Activated gamma-delta T cell treated with Interleukin-2 at 50 U/mL for 16 hours (primary cell): ENCODE data around the gene CPS1.

ENCODE experiments used
- DNase-seq: peaks from one replicate; pipeline ENCODE4 v3.0.0-alpha.2; 2020

The CPS1 gene

GRCh38 chr2:210556329-210556980, at the start of gene CPS1:
Gene CPS1 (plus strand): TSS chr2:210556599. CDS start chr2:210556734, 135 bp downstream.
- no peak for DNase-seq

GRCh38 chr2:210515911-210516310, 40.5 kb upstream of the CPS1 start:
- no peak for DNase-seq

- DNase-seq, result no peak
These were observed 39.1 kb upstream of the CPS1 start for GRCh38 chr2:210517264-210517663.

GRCh38 chr2:210519594-210519993, 36.8 kb upstream of the CPS1 start:
- no peak for DNase-seq

- DNase-seq, result no peak
These were observed 34.0 kb upstream of the CPS1 start for GRCh38 chr2:210522399-210522798.

- no peak for DNase-seq
These were observed 32.6 kb upstream of the CPS1 start for GRCh38 chr2:210523650-210524289.

GRCh38 chr2:210524533-210524932, 31.9 kb upstream of the CPS1 start:
- DNase-seq, result no peak

- no peak for DNase-seq
These were observed 29.1 kb upstream of the CPS1 start for GRCh38 chr2:210527286-210527685.

GRCh38 chr2:210528716-210529115, 27.7 kb upstream of the CPS1 start:
- DNase-seq, result no peak

GRCh38 chr2:210531050-210531449, 25.3 kb upstream of the CPS1 start:
- no peak for DNase-seq

- no peak for DNase-seq
These were observed 24.9 kb upstream of the CPS1 start for GRCh38 chr2:210531482-210531881.

- no peak for DNase-seq
These were observed 23.0 kb upstream of the CPS1 start for GRCh38 chr2:210533389-210533788.

- DNase-seq, result no peak
These were observed 21.5 kb upstream of the CPS1 start for GRCh38 chr2:210534879-210535278.

GRCh38 chr2:210536973-210537650, 19.3 kb upstream of the CPS1 start:
- no peak for DNase-seq

GRCh38 chr2:210539035-210539434, 17.4 kb upstream of the CPS1 start:
- no peak for DNase-seq

- DNase-seq, result no peak
These were observed 16.6 kb upstream of the CPS1 start for GRCh38 chr2:210539578-210540416.

GRCh38 chr2:210540471-210540870, 15.9 kb upstream of the CPS1 start:
- DNase-seq, result no peak

GRCh38 chr2:210540900-210541289, 15.5 kb upstream of the CPS1 start:
- no peak for DNase-seq

- no peak for DNase-seq
These were observed 15.0 kb upstream of the CPS1 start for GRCh38 chr2:210541290-210541902.

- no peak for DNase-seq
These were observed 12.3 kb upstream of the CPS1 start for GRCh38 chr2:210544007-210544590.

- no peak for DNase-seq
These were observed 11.6 kb upstream of the CPS1 start for GRCh38 chr2:210544831-210545230.

GRCh38 chr2:210546424-210547208, 9.8 kb upstream of the CPS1 start:
- no peak for DNase-seq
